Calu3 (cell line): ENCODE measurements around the gene ALCAM. TPM values are rescaled to one million over a fixed set of nuclear protein-coding genes. Genes with fewer than 3 reads are reported as not detected.

Experiments
- BruUV-seq: library from RNA; stranded (reverse); fragments of 400-500 nt; replicated peaks from 2 replicates; lab custom pipeline; 2021; lab: Mats Ljungman, UMichigan
- CTCF ChIA-PET: fragments of 300-600 bp; sonication (Branson Sonifier 250); formaldehyde crosslinking; loops from one replicate; lab custom pipeline; 2022; ENCODE audit warnings: antibody characterized with exemption; lab: Charles Lee
- DNase-seq: peaks from one replicate; pipeline ENCODE4 v3.0.0; 2022
- H3K27ac Mint-ChIP-seq: one replicate; pipeline ENCODE4 v1.8.0; 2022; ENCODE audit warnings: mixed read lengths; ENCODE audit not compliant: unreplicated experiment
- H3K27me3 Mint-ChIP-seq: one replicate; pipeline ENCODE4 v1.8.0; 2022; ENCODE audit warnings: mixed read lengths; ENCODE audit not compliant: unreplicated experiment
- H3K36me3 Mint-ChIP-seq: one replicate; pipeline ENCODE4 v1.8.0; 2022; ENCODE audit warnings: mild to moderate bottlenecking, moderate library complexity, mixed read lengths; ENCODE audit not compliant: insufficient read depth, unreplicated experiment
- H3K4me1 Mint-ChIP-seq: one replicate; pipeline ENCODE4 v1.8.0; 2022; ENCODE audit warnings: mild to moderate bottlenecking, low read depth, mixed read lengths; ENCODE audit not compliant: unreplicated experiment
- H3K4me3 Mint-ChIP-seq: one replicate; pipeline ENCODE4 v1.8.0; 2022; ENCODE audit warnings: mild to moderate bottlenecking, low read depth, moderate library complexity, mixed read lengths; ENCODE audit not compliant: unreplicated experiment
- H3K9me3 Mint-ChIP-seq: one replicate; pipeline ENCODE4 v1.8.0; 2022; ENCODE audit warnings: low read depth, mixed read lengths; ENCODE audit not compliant: unreplicated experiment
- CTCF ChIP-seq: fragments of 200-600 bp; IDR thresholded peaks from one replicate; pipeline ENCODE4 v1.8.0; 2022; ENCODE audit warnings: antibody characterized with exemption; ENCODE audit not compliant: unreplicated experiment
- intact Hi-C: fragments of 100-400 bp; cut with micrococcal nuclease; formaldehyde crosslinking; loops from one replicate; pipeline ENCODE4 v1.10.0; 2022; ENCODE audit not compliant: unreplicated experiment
- total RNA-seq: library from RNA; stranded (reverse); gene quantifications from 2 replicates; pipeline ENCODE4 v1.2.3, GENCODE V29; 2022

The ALCAM gene
- total RNA-seq, 1 experiment from 2014 or later, result 166 TPM

- Mint-ChIP-seq H3K27me3 (no peaks in the 10 kb centered on the region), H3K27ac (peak overlapping the region; percentile 56), H3K9me3 (no peaks in the 10 kb centered on the region), H3K4me3 (peak overlapping the region; percentile 13), H3K36me3 (no peaks in the 10 kb centered on the region), H3K4me1 (peaks cover 38% of the 10 kb centered on the region)
- intact Hi-C loops, result loop anchor here (2.0 to 5.0 kb wide), 2 partner anchors 37 to 63 kb away; no protein-coding TSS in a partner anchor
- no peak for TF ChIP-seq CTCF
- CTCF ChIA-PET, result no interaction called here
- peak; percentile 4 for DNase-seq
- BruUV-seq, result no TSS peak
Measured at GRCh38 chr3:105440113-105440512, 73.4 kb downstream of the ALCAM start.

GRCh38 chr3:105444725-105445124 is 78.0 kb downstream of the ALCAM start:
- no peaks in the 10 kb centered on the region for H3K36me3 Mint-ChIP-seq
- no TSS peak for BruUV-seq
- no peak overlapping the region for H3K27ac Mint-ChIP-seq
- H3K9me3 Mint-ChIP-seq, result no peaks in the 10 kb centered on the region
- no peaks in the 10 kb centered on the region for H3K27me3 Mint-ChIP-seq
- CTCF ChIA-PET, result no interaction called here
- DNase-seq, result no peak
- intact Hi-C loops, result loop anchor here (5.0 kb wide), 1 partner anchor 67 kb away; no protein-coding TSS in a partner anchor
- H3K4me3 Mint-ChIP-seq, result no peak overlapping the region
- peaks cover 23% of the 10 kb centered on the region for H3K4me1 Mint-ChIP-seq
- no peak for TF ChIP-seq CTCF

GRCh38 chr3:105448338-105448982 is 81.8 kb downstream of the ALCAM start:
- Mint-ChIP-seq H3K9me3 (peaks cover 2% of the 10 kb centered on the region), H3K27me3 (no peaks in the 10 kb centered on the region), H3K36me3 (no peaks in the 10 kb centered on the region), H3K4me3 (no peak overlapping the region), H3K27ac (no peak overlapping the region), H3K4me1 (peaks cover 27% of the 10 kb centered on the region)
- DNase-seq, result no peak
- no TSS peak for BruUV-seq
- intact Hi-C loops, result no loop called here
- no peak for TF ChIP-seq CTCF
- CTCF ChIA-PET, result interaction anchor here (0.7 kb wide), 2 partner anchors 12 to 15 kb away, joined by 3 read pairs; no protein-coding TSS in a partner anchor

- H3K27me3 Mint-ChIP-seq, result no peaks in the 10 kb centered on the region
- no peak for DNase-seq
- intact Hi-C loops, result no loop called here
- CTCF ChIA-PET, result interaction anchor here (0.7 kb wide), 1 partner anchor 13 kb away, joined by 3 read pairs; no protein-coding TSS in a partner anchor
- no peak for TF ChIP-seq CTCF
- H3K9me3 Mint-ChIP-seq, result peaks cover 2% of the 10 kb centered on the region
- BruUV-seq, result no TSS peak
- no peak overlapping the region for H3K4me3 Mint-ChIP-seq
- peaks cover 27% of the 10 kb centered on the region for H3K4me1 Mint-ChIP-seq
- no peak overlapping the region for H3K27ac Mint-ChIP-seq
- no peaks in the 10 kb centered on the region for H3K36me3 Mint-ChIP-seq
Measured at GRCh38 chr3:105449414-105449813, 82.7 kb downstream of the ALCAM start.
